ENCODE data around the gene BICC1. TPM values are rescaled to one million over a fixed set of nuclear protein-coding genes. Genes with fewer than 3 reads are reported as not detected.
A peak's percentile ranks its signal among the peaks of the same experiment; 100 is the strongest.

The BICC1 gene
- polyA plus RNA-seq, 1 donor (not counting 4 experiments of a cell fraction or from before 2014, with no cell fraction given) = 4.2 TPM

- Histone ChIP-seq H3K27ac (ENCODE audit: control insufficient read depth, insufficient read depth, low read length) (peak overlapping the region; percentile 36), H3K9me3 (ENCODE audit: control insufficient read depth, low read depth, low read length) (no peaks in the 10 kb centered on the region), H3K9ac (ENCODE audit: control insufficient read depth, extremely low read depth, insufficient read depth, low read length) (no peak overlapping the region), H3K27me3 (ENCODE audit: control insufficient read depth, extremely low read depth, insufficient read depth, low read length) (no peaks in the 10 kb centered on the region), H3K4me3 (ENCODE audit: control insufficient read depth in 2 of 3, extremely low read depth in 1 of 3, insufficient read depth in 2 of 3, low read depth in 1 of 3, low read length in 3 of 3) (no peak overlapping the region), H3K36me3 (ENCODE audit: control insufficient read depth in 2 of 2, extremely low read depth in 1 of 2, insufficient read depth in 2 of 2, low read length in 2 of 2) (no peaks in the 10 kb centered on the region), H3K4me1 (ENCODE audit: control insufficient read depth, extremely low read depth, insufficient read depth, low read length) (peaks cover 12% of the 10 kb centered on the region), H4K20me1 (ENCODE audit: control insufficient read depth, extremely low read depth, insufficient read depth, low read length) (no peaks in the 10 kb centered on the region), H2AFZ (ENCODE audit: control insufficient read depth, low read length) (no peak overlapping the region), H3K4me2 (ENCODE audit: control insufficient read depth, extremely low read depth, insufficient read depth, low read depth, low read length) (no peak overlapping the region), H3K79me2 (ENCODE audit: control insufficient read depth, insufficient read depth, low read length) (no peaks in the 10 kb centered on the region), H3K9me1 (ENCODE audit: control insufficient read depth, extremely low read depth, insufficient read depth, low read length) (no peaks in the 10 kb centered on the region)
- TF ChIP-seq EZH2 (IDR thresholded peaks at IDR 0.05; ENCODE audit: low read length) = no peak
- TF ChIP-seq, protein P1, sequence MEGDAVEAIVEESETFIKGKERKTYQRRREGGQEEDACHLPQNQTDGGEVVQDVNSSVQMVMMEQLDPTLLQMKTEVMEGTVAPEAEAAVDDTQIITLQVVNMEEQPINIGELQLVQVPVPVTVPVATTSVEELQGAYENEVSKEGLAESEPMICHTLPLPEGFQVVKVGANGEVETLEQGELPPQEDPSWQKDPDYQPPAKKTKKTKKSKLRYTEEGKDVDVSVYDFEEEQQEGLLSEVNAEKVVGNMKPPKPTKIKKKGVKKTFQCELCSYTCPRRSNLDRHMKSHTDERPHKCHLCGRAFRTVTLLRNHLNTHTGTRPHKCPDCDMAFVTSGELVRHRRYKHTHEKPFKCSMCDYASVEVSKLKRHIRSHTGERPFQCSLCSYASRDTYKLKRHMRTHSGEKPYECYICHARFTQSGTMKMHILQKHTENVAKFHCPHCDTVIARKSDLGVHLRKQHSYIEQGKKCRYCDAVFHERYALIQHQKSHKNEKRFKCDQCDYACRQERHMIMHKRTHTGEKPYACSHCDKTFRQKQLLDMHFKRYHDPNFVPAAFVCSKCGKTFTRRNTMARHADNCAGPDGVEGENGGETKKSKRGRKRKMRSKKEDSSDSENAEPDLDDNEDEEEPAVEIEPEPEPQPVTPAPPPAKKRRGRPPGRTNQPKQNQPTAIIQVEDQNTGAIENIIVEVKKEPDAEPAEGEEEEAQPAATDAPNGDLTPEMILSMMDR (optimal IDR thresholded peaks at IDR 0.05 in 1 of 3, IDR thresholded peaks at IDR 0.05 in 1 of 3, conservative IDR thresholded peaks at IDR 0.05 in 1 of 3; ENCODE audit: extremely low read depth in 1 of 3, insufficient read depth in 2 of 3, low read length in 3 of 3) = no peak
- peak; percentile 53 for FAIRE-seq
- DNase-seq (ENCODE audit: low read depth, low spot score) = no peak
- dilution Hi-C loops (cut with MboI; ENCODE audit: extremely low pct_ligation_motif_present, low sequenced_read_pairs) = no loop called here
Observed at GRCh38 chr10:58641708-58642107, 129.0 kb downstream of the BICC1 start.

DNA sequence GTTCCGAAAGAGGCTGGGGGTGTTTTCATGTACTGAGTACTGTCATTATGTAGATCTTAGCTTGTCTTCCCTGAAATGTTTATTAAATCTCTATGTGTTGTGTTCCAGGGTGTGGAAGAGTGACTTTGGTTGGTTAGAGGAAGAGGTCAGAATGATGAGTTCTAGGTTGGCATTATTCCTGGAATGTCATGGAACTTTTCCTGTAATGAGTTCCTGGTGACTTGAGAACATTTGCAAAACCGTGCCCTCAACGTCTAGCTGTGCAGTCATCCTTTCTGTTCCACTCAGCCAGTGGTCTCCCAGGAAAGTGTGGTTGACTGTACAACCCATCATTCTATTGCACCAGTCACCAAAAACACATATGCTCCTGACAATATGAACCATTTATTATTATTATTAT, 129.6 kb downstream of the BICC1 start:
- peaks cover 12% of the 10 kb centered on the region for H3K4me1 ChIP-seq (ENCODE audit: control insufficient read depth, extremely low read depth, insufficient read depth, low read length)
- no peak overlapping the region for H3K9ac ChIP-seq (ENCODE audit: control insufficient read depth, extremely low read depth, insufficient read depth, low read length)
- H4K20me1 ChIP-seq (ENCODE audit: control insufficient read depth, extremely low read depth, insufficient read depth, low read length) = no peaks in the 10 kb centered on the region
- no peak overlapping the region for H3K4me2 ChIP-seq (ENCODE audit: control insufficient read depth, extremely low read depth, insufficient read depth, low read depth, low read length)
- H3K27ac ChIP-seq (ENCODE audit: control insufficient read depth, insufficient read depth, low read length) = no peak overlapping the region
- dilution Hi-C loops (cut with MboI; ENCODE audit: extremely low pct_ligation_motif_present, low sequenced_read_pairs) = no loop called here
- H3K9me3 ChIP-seq (ENCODE audit: control insufficient read depth, low read depth, low read length) = no peaks in the 10 kb centered on the region
- no peak for DNase-seq (ENCODE audit: low read depth, low spot score)
- no peak for FAIRE-seq
- no peak overlapping the region for H3K4me3 ChIP-seq (ENCODE audit: control insufficient read depth in 2 of 3, extremely low read depth in 1 of 3, insufficient read depth in 2 of 3, low read depth in 1 of 3, low read length in 3 of 3)
- TF ChIP-seq, protein P1 (optimal IDR thresholded peaks at IDR 0.05 in 1 of 3, IDR thresholded peaks at IDR 0.05 in 1 of 3, conservative IDR thresholded peaks at IDR 0.05 in 1 of 3; ENCODE audit: extremely low read depth in 1 of 3, insufficient read depth in 2 of 3, low read length in 3 of 3) = no peak
- no peak for TF ChIP-seq EZH2 (IDR thresholded peaks at IDR 0.05; ENCODE audit: low read length)
- no peaks in the 10 kb centered on the region for H3K9me1 ChIP-seq (ENCODE audit: control insufficient read depth, extremely low read depth, insufficient read depth, low read length)
- H3K27me3 ChIP-seq (ENCODE audit: control insufficient read depth, extremely low read depth, insufficient read depth, low read length) = no peaks in the 10 kb centered on the region
- no peaks in the 10 kb centered on the region for H3K36me3 ChIP-seq (ENCODE audit: control insufficient read depth in 2 of 2, extremely low read depth in 1 of 2, insufficient read depth in 2 of 2, low read length in 2 of 2)
- no peak overlapping the region for H2AFZ ChIP-seq (ENCODE audit: control insufficient read depth, low read length)
- no peaks in the 10 kb centered on the region for H3K79me2 ChIP-seq (ENCODE audit: control insufficient read depth, insufficient read depth, low read length)

Data from keratinocyte (primary cell).